ENCODE data around the gene PRDX5. TPM values are rescaled to one million over a fixed set of nuclear protein-coding genes. Genes with fewer than 3 reads are reported as not detected.
A peak's percentile ranks its signal among the peaks of the same experiment; 100 is the strongest.

The PRDX5 gene
- total RNA-seq, 1 experiment from 2014 or later, result 205 TPM

GRCh38 chr11:64281957-64282770, 35.8 kb upstream of the PRDX5 start:
- Histone ChIP-seq H3K9me2 (replicated peaks; ENCODE audit: insufficient read depth, low read length) (no peaks in the 10 kb centered on the region), H3K79me2 (ENCODE audit: low read length) (peaks cover 14% of the 10 kb centered on the region), H4K20me1 (ENCODE audit: insufficient read depth, low read depth, low read length) (no peaks in the 10 kb centered on the region), H3K9ac (ENCODE audit: low read length) (no peak overlapping the region), H2AFZ (ENCODE audit: low read length) (no peak overlapping the region), H3K4me1 (ENCODE audit: low read length) (peaks cover 22% of the 10 kb centered on the region), H3K27ac (ENCODE audit: low read length) (no peak overlapping the region), H3K27me3 (ENCODE audit: low read length) (no peaks in the 10 kb centered on the region), H3K9me3 (ENCODE audit: low read length) (no peaks in the 10 kb centered on the region), H3K36me3 (ENCODE audit: insufficient read depth, low read length) (0 out of 2 replicates have a peak, but pooled peaks cover 5% of the 10 kb centered on the region), H3K4me3 (ENCODE audit: low read length) (no peak overlapping the region), H3K4me2 (ENCODE audit: low read depth, low read length, poor library complexity, severe bottlenecking) (no peak overlapping the region)
- no peak for DNase-seq

GRCh38 chr11:64283092-64283491, 34.8 kb upstream of the PRDX5 start:
- Histone ChIP-seq H3K4me1 (ENCODE audit: low read length) (peaks cover 22% of the 10 kb centered on the region), H3K4me2 (ENCODE audit: low read depth, low read length, poor library complexity, severe bottlenecking) (peak overlapping the region; percentile 97), H3K27ac (ENCODE audit: low read length) (no peak overlapping the region), H3K79me2 (ENCODE audit: low read length) (peaks cover 14% of the 10 kb centered on the region), H3K9me2 (replicated peaks; ENCODE audit: insufficient read depth, low read length) (no peaks in the 10 kb centered on the region), H4K20me1 (ENCODE audit: insufficient read depth, low read depth, low read length) (no peaks in the 10 kb centered on the region), H3K36me3 (ENCODE audit: insufficient read depth, low read length) (0 out of 2 replicates have a peak, but pooled peaks cover 5% of the 10 kb centered on the region), H3K27me3 (ENCODE audit: low read length) (no peaks in the 10 kb centered on the region), H3K9ac (ENCODE audit: low read length) (peak overlapping the region; percentile 82), H2AFZ (ENCODE audit: low read length) (no peak overlapping the region), H3K4me3 (ENCODE audit: low read length) (0 out of 2 replicates have a peak overlapping the region, but pooled peaks have one; percentile 92), H3K9me3 (ENCODE audit: low read length) (no peaks in the 10 kb centered on the region)
- no peak for DNase-seq

- Histone ChIP-seq H3K4me3 (ENCODE audit: low read length) (peak within 1 kb of the TSS; percentile 92), H4K20me1 (ENCODE audit: insufficient read depth, low read depth, low read length) (no peaks in the 10 kb centered on the region), H3K27ac (ENCODE audit: low read length) (peak within 1 kb of the TSS; percentile 84), H2AFZ (ENCODE audit: low read length) (peak within 1 kb of the TSS; percentile 76), H3K9ac (ENCODE audit: low read length) (peak within 1 kb of the TSS; percentile 82), H3K79me2 (ENCODE audit: low read length) (peaks cover 14% of the 10 kb centered on the region), H3K27me3 (ENCODE audit: low read length) (no peaks in the 10 kb centered on the region), H3K4me2 (ENCODE audit: low read depth, low read length, poor library complexity, severe bottlenecking) (peak within 1 kb of the TSS; percentile 97), H3K36me3 (ENCODE audit: insufficient read depth, low read length) (0 out of 2 replicates have a peak, but pooled peaks cover 5% of the 10 kb centered on the region), H3K9me3 (ENCODE audit: low read length) (no peaks in the 10 kb centered on the region), H3K9me2 (replicated peaks; ENCODE audit: insufficient read depth, low read length) (no peaks in the 10 kb centered on the region), H3K4me1 (ENCODE audit: low read length) (peaks cover 22% of the 10 kb centered on the region)
- peak; percentile 98 for DNase-seq
Measured at GRCh38 chr11:64284048-64284961, 33.6 kb upstream of the PRDX5 start, which contains the start of gene BAD. Gene BAD (minus strand): TSS chr11:64284665. CDS start chr11:64284368, 297 bp downstream.

GRCh38 chr11:64284962-64285884, 32.7 kb upstream of the PRDX5 start, which contains the start of gene GPR137:
Gene GPR137 (plus strand): TSS chr11:64285848. CDS start chr11:64286525, 677 bp downstream.
- Histone ChIP-seq H3K9ac (ENCODE audit: low read length) (peak within 1 kb of the TSS; percentile 82), H3K9me2 (replicated peaks; ENCODE audit: insufficient read depth, low read length) (no peaks in the 10 kb centered on the region), H3K4me3 (ENCODE audit: low read length) (peak within 1 kb of the TSS; percentile 92), H3K4me2 (ENCODE audit: low read depth, low read length, poor library complexity, severe bottlenecking) (peak within 1 kb of the TSS; percentile 97), H3K4me1 (ENCODE audit: low read length) (peaks cover 22% of the 10 kb centered on the region), H4K20me1 (ENCODE audit: insufficient read depth, low read depth, low read length) (no peaks in the 10 kb centered on the region), H3K9me3 (ENCODE audit: low read length) (no peaks in the 10 kb centered on the region), H3K79me2 (ENCODE audit: low read length) (peaks cover 14% of the 10 kb centered on the region), H3K27me3 (ENCODE audit: low read length) (no peaks in the 10 kb centered on the region), H3K27ac (ENCODE audit: low read length) (peak within 1 kb of the TSS; percentile 84), H3K36me3 (ENCODE audit: insufficient read depth, low read length) (0 out of 2 replicates have a peak, but pooled peaks cover 5% of the 10 kb centered on the region), H2AFZ (ENCODE audit: low read length) (peak within 1 kb of the TSS; percentile 76)
- peak; percentile 95 for DNase-seq

- peaks cover 14% of the 10 kb centered on the region for H3K79me2 ChIP-seq (ENCODE audit: low read length)
- peak overlapping the region; percentile 92 for H3K4me3 ChIP-seq (ENCODE audit: low read length)
- no peaks in the 10 kb centered on the region for H3K9me2 ChIP-seq (replicated peaks; ENCODE audit: insufficient read depth, low read length)
- DNase-seq, result peak; percentile 72
- 0 out of 2 replicates have a peak, but pooled peaks cover 5% of the 10 kb centered on the region for H3K36me3 ChIP-seq (ENCODE audit: insufficient read depth, low read length)
- peaks cover 22% of the 10 kb centered on the region for H3K4me1 ChIP-seq (ENCODE audit: low read length)
- H3K27ac ChIP-seq (ENCODE audit: low read length), result 0 out of 2 replicates have a peak overlapping the region, but pooled peaks have one; percentile 27
- H2AFZ ChIP-seq (ENCODE audit: low read length), result 0 out of 2 replicates have a peak overlapping the region, but pooled peaks have one; percentile 46
- no peaks in the 10 kb centered on the region for H3K27me3 ChIP-seq (ENCODE audit: low read length)
- no peaks in the 10 kb centered on the region for H3K9me3 ChIP-seq (ENCODE audit: low read length)
- peak overlapping the region; percentile 82 for H3K9ac ChIP-seq (ENCODE audit: low read length)
- H4K20me1 ChIP-seq (ENCODE audit: insufficient read depth, low read depth, low read length), result no peaks in the 10 kb centered on the region
- peak overlapping the region; percentile 97 for H3K4me2 ChIP-seq (ENCODE audit: low read depth, low read length, poor library complexity, severe bottlenecking)
Measured at GRCh38 chr11:64285885-64286800, 31.8 kb upstream of the PRDX5 start.

- H2AFZ ChIP-seq (ENCODE audit: low read length), result no peak overlapping the region
- H3K4me1 ChIP-seq (ENCODE audit: low read length), result peaks cover 22% of the 10 kb centered on the region
- DNase-seq, result no peak
- H3K9me3 ChIP-seq (ENCODE audit: low read length), result no peaks in the 10 kb centered on the region
- H3K9ac ChIP-seq (ENCODE audit: low read length), result no peak overlapping the region; the same call in 1 of the 2 replicates
- no peaks in the 10 kb centered on the region for H3K9me2 ChIP-seq (replicated peaks; ENCODE audit: insufficient read depth, low read length)
- peak overlapping the region; percentile 97 for H3K4me2 ChIP-seq (ENCODE audit: low read depth, low read length, poor library complexity, severe bottlenecking)
- no peaks in the 10 kb centered on the region for H4K20me1 ChIP-seq (ENCODE audit: insufficient read depth, low read depth, low read length)
- H3K27ac ChIP-seq (ENCODE audit: low read length), result no peak overlapping the region
- H3K36me3 ChIP-seq (ENCODE audit: insufficient read depth, low read length), result 0 out of 2 replicates have a peak, but pooled peaks cover 5% of the 10 kb centered on the region
- peak overlapping the region; percentile 92; the same call in 1 of the 2 replicates for H3K4me3 ChIP-seq (ENCODE audit: low read length)
- H3K27me3 ChIP-seq (ENCODE audit: low read length), result no peaks in the 10 kb centered on the region
- H3K79me2 ChIP-seq (ENCODE audit: low read length), result peaks cover 14% of the 10 kb centered on the region
Measured at GRCh38 chr11:64286801-64287159, 31.1 kb upstream of the PRDX5 start.

All from Karpas-422 (cell line).